HG03066 (cell line): Measurements from ENCODE around the gene PASD1.

Experiments used
- ATAC-seq: cut with Tn5 transposase; IDR thresholded peaks from one replicate; pipeline ENCODE4 v1.9.1; 2021; ENCODE audit warnings: low read depth; ENCODE audit not compliant: unreplicated experiment

Gene PASD1

GRCh38 chrX:151699746-151700145, 136.3 kb downstream of the PASD1 start:
- no peak for ATAC-seq

- ATAC-seq = no peak
Observed at GRCh38 chrX:151700581-151700980, 137.1 kb downstream of the PASD1 start.

GRCh38 chrX:151701071-151701470, 137.6 kb downstream of the PASD1 start:
- ATAC-seq = no peak

- ATAC-seq = no peak
Observed at GRCh38 chrX:151701531-151701930, 138.1 kb downstream of the PASD1 start.

GRCh38 chrX:151702026-151702714, 138.7 kb downstream of the PASD1 start:
- ATAC-seq = no peak

GRCh38 chrX:151702741-151703340, 139.4 kb downstream of the PASD1 start:
- no peak for ATAC-seq

- ATAC-seq = no peak
Observed at GRCh38 chrX:151703487-151703886, 140.0 kb downstream of the PASD1 start.

GRCh38 chrX:151704041-151704663, 140.7 kb downstream of the PASD1 start:
- no peak for ATAC-seq

- no peak for ATAC-seq
Observed at GRCh38 chrX:151708821-151709220, 145.3 kb downstream of the PASD1 start.

- no peak for ATAC-seq
Observed at GRCh38 chrX:151710457-151710856, 147.0 kb downstream of the PASD1 start.

- no peak for ATAC-seq
Observed at GRCh38 chrX:151711154-151711553, 147.7 kb downstream of the PASD1 start.

GRCh38 chrX:151711787-151712186, 148.3 kb downstream of the PASD1 start:
- no peak for ATAC-seq

GRCh38 chrX:151712253-151712652, 148.8 kb downstream of the PASD1 start:
- ATAC-seq = no peak

GRCh38 chrX:151713849-151714248, 150.4 kb downstream of the PASD1 start:
- ATAC-seq = no peak

- no peak for ATAC-seq
Observed at GRCh38 chrX:151714362-151714761, 150.9 kb downstream of the PASD1 start.

GRCh38 chrX:151715752-151716151, 152.3 kb downstream of the PASD1 start, which contains the start of gene FATE1:
FATE1 (plus strand) TSS chrX:151716035; CDS start chrX:151716120, 85 bp downstream.
- no peak for ATAC-seq

GRCh38 chrX:151722241-151722846, 158.9 kb downstream of the PASD1 start:
- ATAC-seq = no peak

GRCh38 chrX:151723156-151723760, 159.8 kb downstream of the PASD1 start:
- ATAC-seq = no peak

GRCh38 chrX:151724563-151725337, 161.3 kb downstream of the PASD1 start:
- no peak for ATAC-seq

GRCh38 chrX:151725338-151725614, 161.8 kb downstream of the PASD1 start:
- ATAC-seq = no peak
